GM12891 (cell line): ENCODE results near the gene TXNDC12.

Experiments used
- PAX5 ChIP-seq: IDR thresholded peaks from 2 replicates; pipeline ENCODE4 v1.6.1; 2011; ENCODE audit warnings: low read length, moderate library complexity, mild to moderate bottlenecking; ENCODE audit not compliant: insufficient read depth, severe bottlenecking
- POLR2A ChIP-seq: IDR thresholded peaks from 2 replicates; pipeline ENCODE4 v1.6.1; 2011; ENCODE audit warnings: low read depth, low read length, control low read depth
- POLR2AphosphoS5 ChIP-seq: IDR thresholded peaks from 2 replicates; pipeline ENCODE4 v1.6.1; 2011; ENCODE audit warnings: low read depth, low read length, control low read depth
- POU2F2 ChIP-seq: IDR thresholded peaks from 2 replicates; pipeline ENCODE4 v1.6.1; 2011; ENCODE audit warnings: low read depth, mild to moderate bottlenecking, control low read depth, low read length, moderate library complexity
- TAF1 ChIP-seq: IDR thresholded peaks from 2 replicates; pipeline ENCODE4 v1.6.1; 2011; ENCODE audit warnings: low read depth, low read length, control low read depth

GRCh38 chr1:52037909-52038308 is 17.1 kb downstream of the TXNDC12 start:
- TF ChIP-seq POLR2A, result no peak
- no peak for TF ChIP-seq POU2F2
- no peak for TF ChIP-seq POLR2AphosphoS5
- no peak for TF ChIP-seq TAF1
- no peak for TF ChIP-seq PAX5
